ENCODE measurements around the gene N4BP3.
"Not testable (repeated sequence)": the region's sequence is repeated elsewhere in the genome, so short reads cannot be mapped to it uniquely, and the experiment has no call there.

N4BP3 gene

DNA sequence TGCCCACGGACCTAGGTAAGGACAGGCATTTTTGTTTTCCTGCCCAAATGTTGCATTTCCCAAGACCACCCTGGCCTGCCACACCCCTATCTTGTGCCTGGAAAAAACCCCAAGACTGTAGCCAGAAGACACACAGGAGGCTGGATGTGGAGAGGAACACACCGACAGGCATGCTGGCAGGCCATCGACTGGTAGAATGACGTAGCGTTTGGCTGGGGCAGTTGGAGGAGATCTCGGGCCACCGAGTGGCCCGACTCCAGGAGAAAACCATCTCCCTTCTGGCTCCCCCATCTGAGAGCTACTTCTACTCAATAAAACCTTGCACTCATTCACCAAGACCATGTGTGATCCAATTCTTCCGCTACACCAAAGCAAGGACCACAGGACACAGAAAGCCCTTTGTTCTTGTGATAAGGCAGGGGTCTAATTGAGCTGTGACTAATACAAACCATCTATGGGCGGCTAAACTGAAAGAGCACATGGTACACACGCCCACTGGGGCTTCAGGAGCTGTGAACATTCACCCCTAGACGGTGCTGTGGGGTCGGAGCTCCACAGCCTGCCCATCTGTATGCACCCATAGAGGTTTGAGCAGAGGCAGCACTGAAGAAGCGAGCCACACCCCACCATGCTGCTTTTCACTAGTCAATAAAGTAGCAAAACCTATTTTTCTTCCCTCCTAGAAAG lies 38.9 kb upstream of the N4BP3 start:
- in situ Hi-C loops (cut with HindIII; ENCODE audit: low pct_ligation_motif_present, low sequenced_read_pairs), result no loop called here

DNA sequence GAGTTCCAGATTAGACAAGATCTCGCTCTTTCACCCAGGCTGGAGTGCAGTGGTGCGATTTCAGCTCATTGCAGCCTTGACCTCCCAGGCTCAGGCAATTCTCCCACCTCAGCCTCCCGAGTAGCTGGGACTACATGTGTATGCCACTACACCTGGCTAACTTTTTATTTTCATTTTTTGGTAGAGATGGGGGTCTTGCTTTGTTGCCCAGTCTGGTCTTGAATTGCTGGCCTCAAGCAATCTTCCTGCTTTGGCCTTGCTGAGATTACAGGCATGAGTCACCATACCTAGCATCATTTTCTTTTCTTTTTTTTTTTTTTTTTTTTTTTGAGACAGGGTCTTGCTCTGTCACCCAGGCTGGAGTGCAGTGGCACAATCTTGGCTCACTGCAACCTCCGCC lies 36.4 kb upstream of the N4BP3 start:
- in situ Hi-C loops (cut with HindIII; ENCODE audit: low pct_ligation_motif_present, low sequenced_read_pairs); DNase-seq; H3K4me3 ChIP-seq (ENCODE audit: low read depth, low read length); H3K27me3 ChIP-seq (replicated peaks); H3K27ac ChIP-seq; H3K36me3 ChIP-seq (replicated peaks): not testable (repeated sequence)

More for the DNA sequence above, 38.9 kb upstream of the N4BP3 start:
- Histone ChIP-seq H3K27me3 (replicated peaks) (peaks cover 6% of the 10 kb centered on the region), H3K4me3 (ENCODE audit: low read depth, low read length) (no peak overlapping the region), H3K27ac (no peak overlapping the region), H3K36me3 (replicated peaks) (no peaks in the 10 kb centered on the region)
- TF ChIP-seq, protein P1, sequence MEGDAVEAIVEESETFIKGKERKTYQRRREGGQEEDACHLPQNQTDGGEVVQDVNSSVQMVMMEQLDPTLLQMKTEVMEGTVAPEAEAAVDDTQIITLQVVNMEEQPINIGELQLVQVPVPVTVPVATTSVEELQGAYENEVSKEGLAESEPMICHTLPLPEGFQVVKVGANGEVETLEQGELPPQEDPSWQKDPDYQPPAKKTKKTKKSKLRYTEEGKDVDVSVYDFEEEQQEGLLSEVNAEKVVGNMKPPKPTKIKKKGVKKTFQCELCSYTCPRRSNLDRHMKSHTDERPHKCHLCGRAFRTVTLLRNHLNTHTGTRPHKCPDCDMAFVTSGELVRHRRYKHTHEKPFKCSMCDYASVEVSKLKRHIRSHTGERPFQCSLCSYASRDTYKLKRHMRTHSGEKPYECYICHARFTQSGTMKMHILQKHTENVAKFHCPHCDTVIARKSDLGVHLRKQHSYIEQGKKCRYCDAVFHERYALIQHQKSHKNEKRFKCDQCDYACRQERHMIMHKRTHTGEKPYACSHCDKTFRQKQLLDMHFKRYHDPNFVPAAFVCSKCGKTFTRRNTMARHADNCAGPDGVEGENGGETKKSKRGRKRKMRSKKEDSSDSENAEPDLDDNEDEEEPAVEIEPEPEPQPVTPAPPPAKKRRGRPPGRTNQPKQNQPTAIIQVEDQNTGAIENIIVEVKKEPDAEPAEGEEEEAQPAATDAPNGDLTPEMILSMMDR (IDR thresholded peaks at IDR 0.05; ENCODE audit: low read depth, low read length, missing control alignments), result peak; percentile 38
- DNase-seq, result no peak

- Histone ChIP-seq H3K27me3 (replicated peaks) (peaks cover 8% of the 10 kb centered on the region), H3K27ac (no peak overlapping the region), H3K36me3 (replicated peaks) (no peaks in the 10 kb centered on the region), H3K4me3 (ENCODE audit: low read depth, low read length) (no peak overlapping the region)
- no peak for DNase-seq
- TF ChIP-seq, protein P1 (IDR thresholded peaks at IDR 0.05; ENCODE audit: low read depth, low read length, missing control alignments), result no peak
- in situ Hi-C loops (cut with HindIII; ENCODE audit: low pct_ligation_motif_present, low sequenced_read_pairs), result no loop called here
Measured at GRCh38 chr5:178077751-178078150, 35.6 kb upstream of the N4BP3 start.

- DNase-seq, result peak; percentile 34
- in situ Hi-C loops (cut with HindIII; ENCODE audit: low pct_ligation_motif_present, low sequenced_read_pairs), result no loop called here
- H3K27me3 ChIP-seq (replicated peaks), result peaks cover 8% of the 10 kb centered on the region
- H3K27ac ChIP-seq, result no peak overlapping the region
- TF ChIP-seq, protein P1 (IDR thresholded peaks at IDR 0.05; ENCODE audit: low read depth, low read length, missing control alignments), result no peak
- H3K4me3 ChIP-seq (ENCODE audit: low read depth, low read length), result no peak overlapping the region
- H3K36me3 ChIP-seq (replicated peaks), result no peaks in the 10 kb centered on the region
Measured at GRCh38 chr5:178078197-178079010, 34.9 kb upstream of the N4BP3 start.

DNA sequence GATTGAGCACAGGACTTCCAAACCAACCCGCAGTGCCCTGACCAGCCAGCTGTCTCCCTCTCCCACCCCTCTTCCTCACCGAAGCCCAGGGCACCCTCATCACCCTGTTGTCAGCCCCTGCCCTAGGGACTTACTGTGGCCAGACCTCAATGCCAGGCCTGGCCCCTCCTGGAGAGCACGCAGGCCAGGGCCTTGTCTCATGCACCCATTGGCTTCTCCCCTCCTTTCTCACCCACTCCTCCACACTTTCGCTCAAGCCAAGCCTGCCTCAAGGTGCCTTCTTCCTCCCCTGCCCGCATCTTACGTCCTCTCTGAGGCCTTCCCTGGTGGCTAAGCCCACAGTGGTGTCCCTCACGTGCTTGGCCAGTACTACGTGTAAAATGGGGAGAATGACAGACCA lies 33.3 kb upstream of the N4BP3 start:
- no peaks in the 10 kb centered on the region for H3K36me3 ChIP-seq (replicated peaks)
- H3K4me3 ChIP-seq (ENCODE audit: low read depth, low read length), result no peak overlapping the region
- in situ Hi-C loops (cut with HindIII; ENCODE audit: low pct_ligation_motif_present, low sequenced_read_pairs), result no loop called here
- no peak overlapping the region for H3K27ac ChIP-seq
- DNase-seq, result no peak
- H3K27me3 ChIP-seq (replicated peaks), result peaks cover 5% of the 10 kb centered on the region
- TF ChIP-seq, protein P1 (IDR thresholded peaks at IDR 0.05; ENCODE audit: low read depth, low read length, missing control alignments), result no peak

GRCh38 chr5:178080618-178081410 lies 32.5 kb upstream of the N4BP3 start:
- in situ Hi-C loops (cut with HindIII; ENCODE audit: low pct_ligation_motif_present, low sequenced_read_pairs), result no loop called here
- no peak for DNase-seq
- H3K4me3 ChIP-seq (ENCODE audit: low read depth, low read length), result no peak overlapping the region
- H3K36me3 ChIP-seq (replicated peaks), result no peaks in the 10 kb centered on the region
- peaks cover 2% of the 10 kb centered on the region for H3K27me3 ChIP-seq (replicated peaks)
- TF ChIP-seq, protein P1 (IDR thresholded peaks at IDR 0.05; ENCODE audit: low read depth, low read length, missing control alignments), result no peak
- H3K27ac ChIP-seq, result no peak overlapping the region
